Activated CD4-positive, alpha-beta T cell treated with anti-CD3 and anti-CD28 coated beads for 1 hour (primary cell): ENCODE results near the gene PFKFB3.
"Not testable (repeated sequence)": the region's sequence is repeated elsewhere in the genome, so short reads cannot be mapped to it uniquely, and the experiment has no call there.

ENCODE experiments used
- DNase-seq: peaks from one replicate; pipeline ENCODE4 v3.0.0-alpha.2; 2020

Gene PFKFB3

GRCh38 chr10:6221971-6222751, 19.4 kb downstream of the PFKFB3 start:
- DNase-seq, result no peak

GRCh38 chr10:6222755-6223154, 20.0 kb downstream of the PFKFB3 start:
- DNase-seq, result no peak

- DNase-seq, result no peak
Observed at GRCh38 chr10:6223981-6224380, 21.2 kb downstream of the PFKFB3 start.

- DNase-seq, result no peak
Observed at GRCh38 chr10:6224781-6225180, 22.0 kb downstream of the PFKFB3 start.

GRCh38 chr10:6225263-6225814, 22.6 kb downstream of the PFKFB3 start:
- DNase-seq, result no peak

GRCh38 chr10:6226216-6226615, 23.5 kb downstream of the PFKFB3 start:
- no peak for DNase-seq

GRCh38 chr10:6227346-6227745, 24.6 kb downstream of the PFKFB3 start:
- no peak for DNase-seq

- DNase-seq, result no peak
Observed at GRCh38 chr10:6228010-6228511, 25.3 kb downstream of the PFKFB3 start.

GRCh38 chr10:6228647-6229046, 25.9 kb downstream of the PFKFB3 start:
- DNase-seq, result no peak

GRCh38 chr10:6229290-6229689, 26.6 kb downstream of the PFKFB3 start:
- DNase-seq, result no peak

GRCh38 chr10:6229746-6230145, 27.0 kb downstream of the PFKFB3 start:
- DNase-seq, result no peak

- no peak for DNase-seq
Observed at GRCh38 chr10:6230315-6230714, 27.6 kb downstream of the PFKFB3 start.

- no peak for DNase-seq
Observed at GRCh38 chr10:6231146-6231545, 28.4 kb downstream of the PFKFB3 start.

GRCh38 chr10:6231730-6232129, 29.0 kb downstream of the PFKFB3 start:
- DNase-seq, result no peak

- no peak for DNase-seq
Observed at GRCh38 chr10:6232225-6232807, 29.6 kb downstream of the PFKFB3 start.

- no peak for DNase-seq
Observed at GRCh38 chr10:6232846-6233724, 30.4 kb downstream of the PFKFB3 start.

GRCh38 chr10:6233725-6234277, 31.1 kb downstream of the PFKFB3 start:
- no peak for DNase-seq

GRCh38 chr10:6234371-6234770, 31.6 kb downstream of the PFKFB3 start:
- no peak for DNase-seq

GRCh38 chr10:6236349-6237198, 33.8 kb downstream of the PFKFB3 start:
- no peak for DNase-seq

GRCh38 chr10:6237199-6237530, 34.4 kb downstream of the PFKFB3 start:
- no peak for DNase-seq

- DNase-seq, result not testable (repeated sequence)
Observed at GRCh38 chr10:6238587-6239212, 36.0 kb downstream of the PFKFB3 start.
